ENCODE measurements around the gene DELE1. TPM values are rescaled to one million over a fixed set of nuclear protein-coding genes. Genes with fewer than 3 reads are reported as not detected.

Gene DELE1, protein sequence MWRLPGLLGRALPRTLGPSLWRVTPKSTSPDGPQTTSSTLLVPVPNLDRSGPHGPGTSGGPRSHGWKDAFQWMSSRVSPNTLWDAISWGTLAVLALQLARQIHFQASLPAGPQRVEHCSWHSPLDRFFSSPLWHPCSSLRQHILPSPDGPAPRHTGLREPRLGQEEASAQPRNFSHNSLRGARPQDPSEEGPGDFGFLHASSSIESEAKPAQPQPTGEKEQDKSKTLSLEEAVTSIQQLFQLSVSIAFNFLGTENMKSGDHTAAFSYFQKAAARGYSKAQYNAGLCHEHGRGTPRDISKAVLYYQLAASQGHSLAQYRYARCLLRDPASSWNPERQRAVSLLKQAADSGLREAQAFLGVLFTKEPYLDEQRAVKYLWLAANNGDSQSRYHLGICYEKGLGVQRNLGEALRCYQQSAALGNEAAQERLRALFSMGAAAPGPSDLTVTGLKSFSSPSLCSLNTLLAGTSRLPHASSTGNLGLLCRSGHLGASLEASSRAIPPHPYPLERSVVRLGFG
- 10 to 100 TPM; 85.8 to 92.5 TPM for total RNA-seq

DNA sequence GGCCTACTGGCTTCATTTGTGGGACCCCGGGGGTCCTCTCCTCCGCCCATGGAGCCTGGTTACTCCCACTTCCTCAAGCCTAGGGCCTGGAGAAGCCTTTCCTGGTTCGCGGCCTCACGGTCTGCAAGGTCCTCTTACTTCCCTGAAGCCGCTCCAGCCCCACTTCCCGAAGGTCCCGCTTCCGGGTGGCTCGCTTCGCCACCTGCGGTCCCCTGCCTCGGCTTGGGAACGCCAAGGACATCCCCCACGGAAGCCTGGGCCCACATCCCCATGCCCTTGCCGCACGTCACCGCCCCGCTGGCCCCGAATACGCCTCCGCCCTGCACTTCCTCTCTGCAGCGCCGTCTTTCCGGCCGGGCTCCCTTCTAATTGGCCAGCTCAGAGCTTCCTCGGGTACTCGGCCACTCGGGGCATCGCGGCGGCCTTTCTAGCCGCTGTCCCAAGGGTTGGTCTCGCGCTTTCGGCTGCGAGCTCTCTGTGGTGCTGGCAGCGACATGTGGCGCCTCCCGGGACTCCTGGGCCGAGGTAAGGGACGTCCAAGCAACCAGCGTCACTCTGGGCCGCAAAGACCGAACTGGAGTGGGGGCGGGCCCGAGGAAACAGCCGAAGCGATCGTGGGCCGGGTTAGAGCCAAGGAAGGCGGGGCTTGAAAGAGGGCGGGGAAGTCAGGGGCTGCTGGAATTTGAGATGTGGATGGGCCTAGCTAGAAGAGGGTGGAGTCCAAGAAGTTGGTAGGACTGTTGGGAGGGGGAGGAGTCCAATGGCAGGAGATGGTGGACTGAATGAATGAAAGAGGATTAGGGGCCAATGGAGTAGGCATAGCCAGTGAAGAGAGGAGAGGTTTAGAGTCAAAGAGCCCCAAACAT is at the start of gene DELE1:
Gene DELE1 (plus strand): TSS at position 424 of the 866 bp plus-strand sequence. CDS start 71 bp downstream, at position 495.

DNA sequence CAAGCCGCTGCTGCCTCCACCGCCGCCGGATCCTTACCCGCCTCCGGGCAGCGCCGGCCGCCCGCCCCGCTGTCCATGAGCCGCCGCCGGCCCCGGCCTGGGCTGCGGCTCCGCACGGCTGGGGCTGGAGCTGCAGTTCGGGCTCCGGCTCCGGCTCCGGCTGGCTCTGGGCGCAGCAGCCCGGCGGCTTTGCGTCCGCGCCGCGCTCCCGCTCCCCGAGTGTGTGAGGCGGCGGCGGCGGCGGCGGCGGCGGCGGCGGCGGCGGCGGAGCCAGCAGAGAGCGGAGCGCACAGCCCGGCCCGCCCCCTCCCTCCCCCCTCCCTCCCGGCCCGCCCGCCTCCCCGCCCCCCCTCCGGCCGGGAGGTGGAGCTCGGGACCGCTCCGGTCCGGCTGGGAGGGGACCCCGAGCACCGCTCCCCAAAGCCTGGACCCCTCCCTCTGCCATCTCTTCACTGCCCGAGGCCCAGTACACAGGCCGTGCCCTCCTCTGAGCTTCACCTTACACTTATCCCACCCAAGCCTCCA is 45.4 kb upstream of the DELE1 start, which contains the start of gene PCDH1:
Gene PCDH1 (minus strand): TSS at position 225 of the 525 bp plus-strand sequence. CDS start 148 bp downstream, at position 77.

DNA sequence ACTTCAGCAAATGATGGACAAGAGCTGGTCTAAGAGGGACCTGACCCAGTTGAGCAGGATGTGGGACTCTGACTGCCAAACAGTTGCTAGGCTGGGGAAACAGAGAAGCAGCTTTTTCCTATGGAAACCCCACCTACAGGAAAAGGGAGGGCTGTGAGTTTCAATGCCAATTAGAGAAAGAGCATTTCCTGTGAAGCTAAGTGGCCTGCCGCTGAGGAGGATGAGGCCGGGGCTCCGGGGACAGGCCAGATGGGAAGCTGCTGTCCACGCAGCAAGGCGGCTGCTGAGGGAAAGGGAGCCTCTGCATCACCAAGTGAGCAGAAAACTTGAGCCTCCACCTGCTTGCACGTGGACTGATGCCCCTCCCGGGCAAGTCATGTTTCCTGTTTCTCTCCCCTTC is 34.4 kb downstream of the DELE1 start, which contains the start of gene PCDH12:
Gene PCDH12 (minus strand): TSS at position 90 of the 400 bp plus-strand sequence. CDS start 351 bp downstream, outside the sequence.

DNA sequence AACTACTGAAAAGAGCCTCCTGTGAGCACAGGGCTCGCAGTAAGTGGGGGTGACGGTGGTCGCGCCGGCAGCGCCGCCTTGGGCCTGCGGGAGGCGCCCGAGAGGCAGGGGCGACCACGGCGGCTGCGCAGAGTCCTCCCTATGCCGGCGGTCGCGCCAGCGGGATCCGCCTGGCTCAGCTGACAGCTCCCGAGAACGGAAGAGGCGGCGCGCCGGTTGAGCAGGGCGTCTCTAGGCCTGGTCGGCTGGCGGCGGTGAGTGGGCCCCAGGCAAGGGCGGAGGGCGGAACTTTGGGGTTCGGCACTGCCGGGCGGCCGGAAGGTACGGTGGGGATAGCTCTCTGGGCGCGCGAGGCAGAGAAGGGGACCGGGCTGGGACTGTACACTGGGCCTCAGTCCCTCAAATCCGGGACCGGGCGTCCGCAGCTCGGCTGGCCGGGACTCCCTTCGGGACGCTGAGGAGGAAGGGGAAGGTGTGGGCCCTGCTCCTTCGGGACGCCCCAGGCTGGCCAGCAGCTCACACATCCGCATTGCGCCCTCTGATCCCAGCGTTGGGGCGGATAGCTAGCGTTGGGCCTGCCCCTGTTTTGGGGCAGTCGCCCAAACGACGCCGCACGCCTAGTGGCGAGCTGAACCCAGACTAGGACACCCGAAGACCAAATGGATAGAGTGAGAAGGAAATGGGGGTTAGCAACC is 45.4 kb downstream of the DELE1 start, which contains the start of gene RNF14:
Gene RNF14 (plus strand): TSS at position 192 of the 695 bp plus-strand sequence. CDS start 4,484 bp downstream, outside the sequence.

Other genes with a start within 250 kb of the DELE1 start
- gene ARAP3, start 241.6 kb upstream of the DELE1 start, total RNA-seq: 1 to 10 TPM; 7.2 to 7.3 TPM
- not detected for gene PCDH1, start 45.5 kb upstream of the DELE1 start, total RNA-seq
- gene PCDH12, start 34.3 kb downstream of the DELE1 start, total RNA-seq: under 1 TPM; 0.77 to 0.78 TPM
- 10 to 100 TPM; 25.8 to 27.6 TPM for gene RNF14, start 45.2 kb downstream of the DELE1 start, total RNA-seq
- 10 to 100 TPM; 44.3 to 48.1 TPM for gene GNPDA1, start 89.2 kb downstream of the DELE1 start, total RNA-seq
- 10 to 100 TPM; 80.4 to 83.4 TPM for gene NDFIP1, start 184.9 kb downstream of the DELE1 start, total RNA-seq